ENCODE measurements around the gene PDE4D.
A peak's percentile ranks its signal among the peaks of the same experiment; 100 is the strongest.

PDE4D gene

DNA sequence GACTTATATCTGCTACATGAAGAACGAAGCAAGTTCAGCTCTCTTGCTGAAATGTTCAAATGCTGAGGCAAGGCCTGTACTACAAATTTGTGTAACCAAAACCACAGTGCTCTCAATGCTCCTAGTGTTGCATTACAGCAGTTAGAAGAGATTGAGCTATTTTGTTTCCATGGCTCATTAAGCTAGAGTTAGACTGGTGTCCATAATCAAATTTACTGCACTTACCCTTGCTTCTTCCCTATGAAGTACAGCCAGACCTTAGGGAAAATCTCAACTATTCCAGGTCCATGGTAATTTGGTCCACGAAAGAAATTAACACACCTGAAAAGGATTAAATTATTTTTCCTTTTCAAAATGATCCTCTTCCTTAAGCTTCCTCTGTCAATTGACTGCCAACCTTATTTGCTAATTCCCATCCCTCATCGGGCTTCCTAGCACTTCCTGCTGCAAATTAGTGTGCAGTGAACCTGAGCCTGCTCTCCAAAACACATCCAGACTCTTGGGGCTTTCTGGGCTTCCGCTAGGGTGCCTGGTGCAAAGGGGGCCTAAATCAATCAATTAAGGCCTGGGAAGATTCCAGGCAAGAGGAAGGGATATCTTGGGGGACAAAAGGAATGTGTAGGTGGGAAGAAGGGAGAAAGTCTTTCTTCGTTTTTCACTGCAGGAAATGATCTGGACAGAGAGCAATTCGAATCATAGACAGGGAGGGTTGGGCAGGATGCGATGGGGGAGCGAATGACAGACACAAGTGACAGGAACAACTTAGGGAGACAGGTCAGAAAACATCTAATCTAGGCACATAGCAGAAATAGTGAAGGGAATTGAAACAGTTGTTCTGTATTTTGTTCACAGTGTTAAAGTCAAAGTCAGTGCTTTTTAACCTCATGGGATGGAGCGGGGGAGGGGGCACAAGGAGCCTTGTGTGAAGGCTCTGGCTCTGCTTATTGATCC, 768.2 kb downstream of the PDE4D start:
- Histone ChIP-seq H3K79me1 (replicated peaks; ENCODE audit: low read length, poor library complexity, severe bottlenecking) (no peaks in the 10 kb centered on the region), H3K36me3 (ENCODE audit: control insufficient read depth in 1 of 2, insufficient read depth in 2 of 2, low read depth in 1 of 2, low read length in 2 of 2) (no peaks in the 10 kb centered on the region), H2AFZ (ENCODE audit: low read depth, low read length) (peak overlapping the region; percentile 70), H3K27ac (ENCODE audit: low read length, poor library complexity, severe bottlenecking) (peak overlapping the region; percentile 71), H2BK12ac (ENCODE audit: low read length in 2 of 2) (peak overlapping the region in 1 of 2 experiments; percentile 71), H3K4me1 (ENCODE audit: control insufficient read depth, insufficient read depth, low read depth, low read length) (peaks cover 7% of the 10 kb centered on the region), H3K4ac (ENCODE audit: low read depth in 1 of 2, low read length in 2 of 2) (no peak overlapping the region), H3K14ac (ENCODE audit: low read length in 2 of 2) (no peak overlapping the region), H3K4me3 (ENCODE audit: insufficient read depth in 1 of 2, low read depth in 1 of 2, low read length in 2 of 2) (peak overlapping the region in 1 of 2 experiments; percentile 68), H3K9ac (ENCODE audit: low read length) (peak overlapping the region; percentile 83), H2AK5ac (ENCODE audit: low read length, severe bottlenecking) (no peak overlapping the region), H2BK120ac (ENCODE audit: low read depth, low read length) (no peak overlapping the region), H3K18ac (ENCODE audit: low read depth in 1 of 2, low read length in 2 of 2) (peak overlapping the region; percentile 4 to 79), H3K9me3 (ENCODE audit: control insufficient read depth, low read length) (no peaks in the 10 kb centered on the region), H3K23ac (ENCODE audit: low read length in 2 of 2) (no peak overlapping the region), H3K4me2 (ENCODE audit: low read length, poor library complexity, severe bottlenecking) (no peak overlapping the region), H3K27me3 (ENCODE audit: control insufficient read depth in 1 of 2, insufficient read depth in 1 of 2, low read length in 2 of 2) (no peaks in the 10 kb centered on the region), H4K8ac (ENCODE audit: low read length) (peak overlapping the region; percentile 65), H2BK5ac (ENCODE audit: low read depth, low read length, poor library complexity, severe bottlenecking) (no peak overlapping the region), H4K91ac (ENCODE audit: low read length) (no peak overlapping the region), H2BK15ac (ENCODE audit: low read depth, poor library complexity, severe bottlenecking) (no peak overlapping the region)
- 30% methylated on average over 8 of the region's 9 CpGs for WGBS
- DNase-seq, result peak; percentile 48

DNA sequence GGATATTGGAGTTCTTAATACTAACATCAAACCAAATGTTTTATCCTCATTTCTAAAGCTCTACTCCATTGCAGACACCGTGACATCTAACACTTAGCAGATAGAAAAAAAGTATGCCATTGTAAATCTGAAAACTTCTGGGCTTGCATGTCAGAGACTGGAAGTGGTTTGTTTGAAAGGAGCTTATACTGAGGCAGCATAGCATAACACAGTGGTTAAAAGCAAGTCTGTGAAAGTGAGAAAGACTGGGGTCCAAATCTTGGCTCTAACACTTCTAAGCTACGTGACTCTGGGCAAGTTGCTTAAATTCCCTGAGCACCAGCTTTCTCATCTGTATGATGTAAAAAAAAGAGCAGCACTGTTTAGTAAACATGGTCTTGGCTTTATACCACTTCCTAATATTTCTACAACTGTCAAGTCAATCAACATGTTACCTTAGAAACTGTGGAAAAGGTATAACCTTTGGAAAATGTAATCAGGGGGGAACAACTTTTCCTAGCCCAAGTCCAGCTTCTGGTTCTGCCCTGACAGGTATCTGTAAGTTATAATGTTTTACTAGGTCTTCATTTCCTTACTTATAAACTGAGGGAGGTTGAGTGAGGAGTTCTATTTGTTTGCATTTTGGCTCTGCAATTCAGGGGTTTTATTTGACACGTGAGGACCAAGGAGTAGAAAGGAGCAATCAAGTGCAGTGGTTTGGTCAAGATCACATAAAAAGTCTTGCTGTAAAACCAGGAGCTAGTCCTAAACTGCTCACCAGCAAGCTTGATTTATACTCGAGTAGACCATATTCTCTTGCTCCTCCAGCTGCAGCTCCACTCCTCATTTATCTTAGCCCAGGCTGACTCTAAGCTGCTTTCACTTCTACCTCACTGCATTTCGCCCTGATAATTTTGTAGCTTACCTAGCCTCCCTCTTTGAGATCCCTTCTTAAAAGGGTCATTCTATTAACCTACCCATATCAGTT, 769.6 kb downstream of the PDE4D start:
- no peak overlapping the region for H3K14ac ChIP-seq (ENCODE audit: low read length in 2 of 2)
- H3K27me3 ChIP-seq (ENCODE audit: control insufficient read depth in 1 of 2, insufficient read depth in 1 of 2, low read length in 2 of 2), result no peaks in the 10 kb centered on the region
- no peak overlapping the region for H2AFZ ChIP-seq (ENCODE audit: low read depth, low read length)
- no peak overlapping the region for H3K4me3 ChIP-seq (ENCODE audit: insufficient read depth in 1 of 2, low read depth in 1 of 2, low read length in 2 of 2)
- H3K4ac ChIP-seq (ENCODE audit: low read depth in 1 of 2, low read length in 2 of 2), result no peak overlapping the region
- H2BK120ac ChIP-seq (ENCODE audit: low read depth, low read length), result no peak overlapping the region
- H3K79me1 ChIP-seq (replicated peaks; ENCODE audit: low read length, poor library complexity, severe bottlenecking), result no peaks in the 10 kb centered on the region
- H3K27ac ChIP-seq (ENCODE audit: low read length, poor library complexity, severe bottlenecking), result peak overlapping the region; percentile 9
- no peaks in the 10 kb centered on the region for H3K9me3 ChIP-seq (ENCODE audit: control insufficient read depth, low read length)
- no peaks in the 10 kb centered on the region for H3K36me3 ChIP-seq (ENCODE audit: control insufficient read depth in 1 of 2, insufficient read depth in 2 of 2, low read depth in 1 of 2, low read length in 2 of 2)
- no peak overlapping the region for H3K23ac ChIP-seq (ENCODE audit: low read length in 2 of 2)
- H3K4me1 ChIP-seq (ENCODE audit: control insufficient read depth, insufficient read depth, low read depth, low read length), result peaks cover 7% of the 10 kb centered on the region
- H4K8ac ChIP-seq (ENCODE audit: low read length), result peak overlapping the region; percentile 50
- H2BK15ac ChIP-seq (ENCODE audit: low read depth, poor library complexity, severe bottlenecking), result no peak overlapping the region
- H4K91ac ChIP-seq (ENCODE audit: low read length), result no peak overlapping the region
- WGBS, result 29% methylated on average over 4 of the region's 5 CpGs
- H3K4me2 ChIP-seq (ENCODE audit: low read length, poor library complexity, severe bottlenecking), result no peak overlapping the region
- DNase-seq, result peak; percentile 48
- H3K18ac ChIP-seq (ENCODE audit: low read depth in 1 of 2, low read length in 2 of 2), result peak overlapping the region in 1 of 2 experiments; percentile 48
- no peak overlapping the region for H2BK5ac ChIP-seq (ENCODE audit: low read depth, low read length, poor library complexity, severe bottlenecking)
- peak overlapping the region in 1 of 2 experiments; percentile 19 for H2BK12ac ChIP-seq (ENCODE audit: low read length in 2 of 2)
- no peak overlapping the region for H3K9ac ChIP-seq (ENCODE audit: low read length)
- H2AK5ac ChIP-seq (ENCODE audit: low read length, severe bottlenecking), result no peak overlapping the region

DNA sequence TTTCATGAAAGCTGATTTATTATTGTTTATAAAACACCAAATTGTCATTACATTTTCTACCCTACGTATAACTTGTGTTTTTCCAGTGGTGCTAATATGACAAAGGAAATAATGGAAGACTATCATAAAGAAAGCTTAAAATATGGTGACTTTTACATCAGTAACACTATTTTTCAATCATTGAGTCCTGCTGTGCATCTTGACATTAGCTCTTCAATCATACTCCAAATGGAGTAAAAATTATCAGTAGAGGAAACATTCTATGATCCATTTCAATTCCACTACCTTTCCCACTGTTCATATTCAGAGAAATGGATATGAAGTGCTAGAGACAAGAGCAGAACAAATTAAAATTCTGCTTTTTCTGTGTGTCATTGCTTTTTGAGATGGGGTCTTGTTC, 774.0 kb downstream of the PDE4D start:
- H3K4ac ChIP-seq (ENCODE audit: low read depth in 1 of 2, low read length in 2 of 2), result no peak overlapping the region
- no peak overlapping the region for H2BK5ac ChIP-seq (ENCODE audit: low read depth, low read length, poor library complexity, severe bottlenecking)
- H2BK120ac ChIP-seq (ENCODE audit: low read depth, low read length), result no peak overlapping the region
- H3K79me1 ChIP-seq (replicated peaks; ENCODE audit: low read length, poor library complexity, severe bottlenecking), result no peaks in the 10 kb centered on the region
- H2BK15ac ChIP-seq (ENCODE audit: low read depth, poor library complexity, severe bottlenecking), result no peak overlapping the region
- no peak overlapping the region for H4K8ac ChIP-seq (ENCODE audit: low read length)
- H3K27ac ChIP-seq (ENCODE audit: low read length, poor library complexity, severe bottlenecking), result no peak overlapping the region
- no peak overlapping the region for H2AK5ac ChIP-seq (ENCODE audit: low read length, severe bottlenecking)
- H2AFZ ChIP-seq (ENCODE audit: low read depth, low read length), result no peak overlapping the region
- no peak for DNase-seq
- no peak overlapping the region for H4K91ac ChIP-seq (ENCODE audit: low read length)
- no peak overlapping the region for H3K9ac ChIP-seq (ENCODE audit: low read length)
- H3K4me2 ChIP-seq (ENCODE audit: low read length, poor library complexity, severe bottlenecking), result no peak overlapping the region
- H3K23ac ChIP-seq (ENCODE audit: low read length in 2 of 2), result no peak overlapping the region
- no peak overlapping the region for H2BK12ac ChIP-seq (ENCODE audit: low read length in 2 of 2)
- H3K27me3 ChIP-seq (ENCODE audit: control insufficient read depth in 1 of 2, insufficient read depth in 1 of 2, low read length in 2 of 2), result no peaks in the 10 kb centered on the region
- H3K18ac ChIP-seq (ENCODE audit: low read depth in 1 of 2, low read length in 2 of 2), result no peak overlapping the region
- no peak overlapping the region for H3K14ac ChIP-seq (ENCODE audit: low read length in 2 of 2)
- no peak overlapping the region for H3K4me3 ChIP-seq (ENCODE audit: insufficient read depth in 1 of 2, low read depth in 1 of 2, low read length in 2 of 2)
- H3K36me3 ChIP-seq (ENCODE audit: control insufficient read depth in 1 of 2, insufficient read depth in 2 of 2, low read depth in 1 of 2, low read length in 2 of 2), result no peaks in the 10 kb centered on the region
- H3K4me1 ChIP-seq (ENCODE audit: control insufficient read depth, insufficient read depth, low read depth, low read length), result no peaks in the 10 kb centered on the region
- H3K9me3 ChIP-seq (ENCODE audit: control insufficient read depth, low read length), result no peaks in the 10 kb centered on the region
- no CpG with 5 or more reads among the region's 1 CpG for WGBS

DNA sequence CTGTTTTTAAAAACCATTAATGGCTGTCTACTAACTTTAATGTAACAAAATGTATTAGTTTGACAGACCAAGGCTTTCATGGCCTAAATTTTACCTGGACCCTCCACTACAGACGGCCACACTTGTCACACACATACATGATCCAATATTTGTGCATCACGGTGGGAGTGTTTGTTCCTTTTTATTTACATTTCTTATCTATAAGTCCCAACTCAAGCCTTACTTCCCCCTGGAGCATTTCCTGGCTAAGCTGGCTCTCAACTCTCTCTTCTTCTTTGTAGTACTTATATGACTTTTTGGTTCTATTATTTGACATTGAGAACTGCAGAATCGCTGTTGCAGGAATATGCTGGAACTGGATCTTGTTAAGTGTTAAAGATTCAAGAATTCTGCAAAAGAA, 776.2 kb downstream of the PDE4D start:
- Histone ChIP-seq H3K4me1 (ENCODE audit: control insufficient read depth, insufficient read depth, low read depth, low read length) (no peaks in the 10 kb centered on the region), H3K23ac (ENCODE audit: low read length in 2 of 2) (no peak overlapping the region), H3K27me3 (ENCODE audit: control insufficient read depth in 1 of 2, insufficient read depth in 1 of 2, low read length in 2 of 2) (no peaks in the 10 kb centered on the region), H4K8ac (ENCODE audit: low read length) (no peak overlapping the region), H2AFZ (ENCODE audit: low read depth, low read length) (no peak overlapping the region), H2BK12ac (ENCODE audit: low read length in 2 of 2) (no peak overlapping the region), H3K9me3 (ENCODE audit: control insufficient read depth, low read length) (no peaks in the 10 kb centered on the region), H3K4me2 (ENCODE audit: low read length, poor library complexity, severe bottlenecking) (no peak overlapping the region), H3K36me3 (ENCODE audit: control insufficient read depth in 1 of 2, insufficient read depth in 2 of 2, low read depth in 1 of 2, low read length in 2 of 2) (no peaks in the 10 kb centered on the region), H2BK120ac (ENCODE audit: low read depth, low read length) (no peak overlapping the region), H3K27ac (ENCODE audit: low read length, poor library complexity, severe bottlenecking) (no peak overlapping the region), H4K91ac (ENCODE audit: low read length) (no peak overlapping the region), H3K18ac (ENCODE audit: low read depth in 1 of 2, low read length in 2 of 2) (no peak overlapping the region), H2BK5ac (ENCODE audit: low read depth, low read length, poor library complexity, severe bottlenecking) (no peak overlapping the region), H3K4ac (ENCODE audit: low read depth in 1 of 2, low read length in 2 of 2) (no peak overlapping the region), H3K9ac (ENCODE audit: low read length) (no peak overlapping the region), H2BK15ac (ENCODE audit: low read depth, poor library complexity, severe bottlenecking) (no peak overlapping the region), H3K79me1 (replicated peaks; ENCODE audit: low read length, poor library complexity, severe bottlenecking) (no peaks in the 10 kb centered on the region), H3K14ac (ENCODE audit: low read length in 2 of 2) (no peak overlapping the region), H3K4me3 (ENCODE audit: insufficient read depth in 1 of 2, low read depth in 1 of 2, low read length in 2 of 2) (no peak overlapping the region), H2AK5ac (ENCODE audit: low read length, severe bottlenecking) (no peak overlapping the region)
- 80% methylated on average over 3 of the region's 3 CpGs for WGBS
- no peak for DNase-seq

All from mesenchymal stem cell (in vitro differentiated cells and primary cell).